Endodermal cell (in vitro differentiated cells): ENCODE data around the gene ZNF281. TPM values are rescaled to one million over a fixed set of nuclear protein-coding genes. Genes with fewer than 3 reads are reported as not detected.

Source experiments
- DNase-seq: peaks from one replicate; pipeline ENCODE4 v3.0.0-alpha.2; 2017
- H3K27ac ChIP-seq: 2 replicates; pipeline ENCODE4 v1.5.1; 2013; ENCODE audit warnings: mild to moderate bottlenecking, low read depth, low read length, moderate library complexity
- H3K27me3 ChIP-seq: 2 replicates; pipeline ENCODE4 v1.6.1; 2013; ENCODE audit warnings: mild to moderate bottlenecking, low read length, moderate library complexity; ENCODE audit not compliant: insufficient read depth, control insufficient read depth, poor library complexity, severe bottlenecking
- H3K36me3 ChIP-seq: 2 replicates; pipeline ENCODE4 v1.7.0; 2013; ENCODE audit warnings: mild to moderate bottlenecking, low read length, moderate library complexity; ENCODE audit not compliant: control insufficient read depth, insufficient read depth
- H3K4me1 ChIP-seq: one replicate; pipeline ENCODE4 v1.7.0; 2013; ENCODE audit warnings: low read length; ENCODE audit not compliant: control insufficient read depth, insufficient read depth
- H3K4me3 ChIP-seq: 2 replicates; pipeline ENCODE4 v1.5.1; 2013; ENCODE audit warnings: mild to moderate bottlenecking, low read length, moderate library complexity
- H3K9ac ChIP-seq: 2 replicates; pipeline ENCODE4 v1.6.1; 2013; ENCODE audit warnings: mild to moderate bottlenecking, low read length, moderate library complexity; ENCODE audit not compliant: poor library complexity, severe bottlenecking; ENCODE audit errors: extremely low read depth
- H3K9me3 ChIP-seq: 2 replicates; pipeline ENCODE4 v1.6.1; 2013; ENCODE audit warnings: mild to moderate bottlenecking, low read length, moderate library complexity; ENCODE audit not compliant: control insufficient read depth
- H3K27ac Mint-ChIP-seq: 2 replicates; pipeline ENCODE4 v1.8.0; 2020; ENCODE audit warnings: mixed read lengths
- H3K27me3 Mint-ChIP-seq: 2 replicates; pipeline ENCODE4 v1.8.0; 2021; ENCODE audit warnings: mild to moderate bottlenecking, mixed read lengths; ENCODE audit not compliant: insufficient read depth
- H3K36me3 Mint-ChIP-seq: 2 replicates; pipeline ENCODE4 v1.8.0; 2020; ENCODE audit warnings: low read depth, mixed read lengths
- H3K4me1 Mint-ChIP-seq: 2 replicates; pipeline ENCODE4 v1.8.0; 2020; ENCODE audit warnings: mixed read lengths
- H3K4me3 Mint-ChIP-seq: 2 replicates; pipeline ENCODE4 v1.8.0; 2020; ENCODE audit warnings: mild to moderate bottlenecking, moderate library complexity, mixed read lengths
- H3K9me3 Mint-ChIP-seq: 2 replicates; pipeline ENCODE4 v1.8.0; 2020; ENCODE audit warnings: mild to moderate bottlenecking, mixed read lengths
- WGBS, 2 experiments: methylation state at CpG; one replicate each; pipeline versions ENCODE4 v1.1.5 to v1.1.7; 2013; ENCODE audit warnings: missing lambda C conversion rate in 2 of 2, mixed read lengths in 1 of 2; ENCODE audit not compliant: insufficient coverage in 1 of 2, insufficient read length in 1 of 2; 5-methylcytosine and 5-hydroxymethylcytosine counted together
- total RNA-seq, 2 donors: library from RNA; stranded (reverse); fragmentation: NEBNext Ultra II Directional in 1 of 2; extraction: Animal tissue kit (Norgen Biotek cat#: 25700) in 1 of 2; gene quantifications; 2 replicates in 1 of 2; 3 replicates in 1 of 2; pipeline ENCODE4 v1.2.1, GENCODE V29; 2021
- TF ChIP-seq, protein P1 (sequence below): fragments of 200-600 bp; sonication (generic); conservative IDR thresholded peaks from 2 replicates; pipeline ENCODE4 v1.5.0; 2021; ENCODE audit warnings: antibody characterized with exemption, mild to moderate bottlenecking

ZNF281 gene
- total RNA-seq, 2 donors from 2014 or later = 51.7 to 61.1 TPM

DNA sequence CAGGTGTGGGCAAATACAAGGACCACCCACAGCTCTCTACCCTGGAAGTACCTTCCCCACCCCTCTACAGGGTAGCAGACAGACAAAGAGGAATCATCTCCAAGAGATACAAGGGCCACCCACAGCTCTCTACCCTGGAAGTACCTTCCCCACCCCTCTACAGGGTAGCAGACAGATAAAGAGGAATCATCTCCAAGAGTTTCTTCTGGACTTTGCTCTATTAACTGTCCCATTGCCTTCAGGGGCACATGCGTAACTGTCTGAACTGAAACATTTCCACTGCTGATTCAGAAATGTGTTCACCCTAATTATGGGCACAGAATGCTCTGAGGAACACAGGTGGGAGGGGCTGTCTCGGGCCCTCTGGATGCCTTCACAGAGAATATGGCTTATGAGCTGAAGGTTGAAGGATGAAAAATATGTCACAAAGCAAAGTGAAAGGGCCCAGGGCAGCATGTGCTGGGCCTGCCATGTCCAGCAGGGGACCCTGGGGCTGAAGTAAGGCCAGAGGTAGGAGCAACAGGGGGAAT is 43.9 kb downstream of the ZNF281 start:
- peaks cover 55% of the 10 kb centered on the region for H3K4me1 Mint-ChIP-seq
- peak; percentile 73 for DNase-seq
- peaks cover 37% of the 10 kb centered on the region for H3K4me1 ChIP-seq
- peak overlapping the region; percentile 91 for H3K27ac Mint-ChIP-seq
- no peak overlapping the region for H3K4me3 ChIP-seq
- H3K36me3 ChIP-seq = no peaks in the 10 kb centered on the region
- peaks cover 18% of the 10 kb centered on the region for H3K36me3 Mint-ChIP-seq
- no peak overlapping the region for H3K9ac ChIP-seq
- no peaks in the 10 kb centered on the region for H3K9me3 Mint-ChIP-seq
- H3K9me3 ChIP-seq = no peaks in the 10 kb centered on the region
- H3K27ac ChIP-seq = no peak overlapping the region
- no peaks in the 10 kb centered on the region for H3K27me3 ChIP-seq
- TF ChIP-seq, protein P1, sequence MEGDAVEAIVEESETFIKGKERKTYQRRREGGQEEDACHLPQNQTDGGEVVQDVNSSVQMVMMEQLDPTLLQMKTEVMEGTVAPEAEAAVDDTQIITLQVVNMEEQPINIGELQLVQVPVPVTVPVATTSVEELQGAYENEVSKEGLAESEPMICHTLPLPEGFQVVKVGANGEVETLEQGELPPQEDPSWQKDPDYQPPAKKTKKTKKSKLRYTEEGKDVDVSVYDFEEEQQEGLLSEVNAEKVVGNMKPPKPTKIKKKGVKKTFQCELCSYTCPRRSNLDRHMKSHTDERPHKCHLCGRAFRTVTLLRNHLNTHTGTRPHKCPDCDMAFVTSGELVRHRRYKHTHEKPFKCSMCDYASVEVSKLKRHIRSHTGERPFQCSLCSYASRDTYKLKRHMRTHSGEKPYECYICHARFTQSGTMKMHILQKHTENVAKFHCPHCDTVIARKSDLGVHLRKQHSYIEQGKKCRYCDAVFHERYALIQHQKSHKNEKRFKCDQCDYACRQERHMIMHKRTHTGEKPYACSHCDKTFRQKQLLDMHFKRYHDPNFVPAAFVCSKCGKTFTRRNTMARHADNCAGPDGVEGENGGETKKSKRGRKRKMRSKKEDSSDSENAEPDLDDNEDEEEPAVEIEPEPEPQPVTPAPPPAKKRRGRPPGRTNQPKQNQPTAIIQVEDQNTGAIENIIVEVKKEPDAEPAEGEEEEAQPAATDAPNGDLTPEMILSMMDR = peak; percentile 70
- H3K4me3 Mint-ChIP-seq = peak overlapping the region; percentile 28
- no peaks in the 10 kb centered on the region for H3K27me3 Mint-ChIP-seq
- WGBS, 2 experiments = 82 to 89% methylated on average over 1 to 2 of the region's 2 CpGs

GRCh38 chr1:200364831-200365230 is 45.0 kb downstream of the ZNF281 start:
- peaks cover 15% of the 10 kb centered on the region for H3K36me3 Mint-ChIP-seq
- Histone ChIP-seq H3K4me3 (no peak overlapping the region), H3K36me3 (no peaks in the 10 kb centered on the region), H3K9ac (peak overlapping the region; percentile 28), H3K9me3 (no peaks in the 10 kb centered on the region), H3K4me1 (peaks cover 44% of the 10 kb centered on the region), H3K27ac (no peak overlapping the region), H3K27me3 (no peaks in the 10 kb centered on the region)
- H3K27me3 Mint-ChIP-seq = no peaks in the 10 kb centered on the region
- H3K4me3 Mint-ChIP-seq = peak overlapping the region; percentile 0
- H3K4me1 Mint-ChIP-seq = peaks cover 51% of the 10 kb centered on the region
- peak overlapping the region; percentile 87 for H3K27ac Mint-ChIP-seq
- H3K9me3 Mint-ChIP-seq = no peaks in the 10 kb centered on the region
- TF ChIP-seq, protein P1 = no peak
- WGBS, 2 experiments = 34 to 48% methylated on average over 4 to 5 of the region's 5 CpGs
- peak; percentile 83 for DNase-seq

- Mint-ChIP-seq H3K27me3 (no peaks in the 10 kb centered on the region), H3K4me1 (peaks cover 45% of the 10 kb centered on the region), H3K36me3 (peaks cover 15% of the 10 kb centered on the region), H3K9me3 (no peaks in the 10 kb centered on the region), H3K4me3 (peak overlapping the region; percentile 0), H3K27ac (peak overlapping the region; percentile 87)
- H3K27ac ChIP-seq = peak overlapping the region; percentile 27
- no peaks in the 10 kb centered on the region for H3K9me3 ChIP-seq
- no peak overlapping the region for H3K4me3 ChIP-seq
- H3K4me1 ChIP-seq = peaks cover 41% of the 10 kb centered on the region
- peak overlapping the region; percentile 28 for H3K9ac ChIP-seq
- no peaks in the 10 kb centered on the region for H3K36me3 ChIP-seq
- H3K27me3 ChIP-seq = no peaks in the 10 kb centered on the region
- DNase-seq = peak; percentile 76
- 11 to 23% methylated on average over 1 to 2 of the region's 2 CpGs for WGBS, 2 experiments
- TF ChIP-seq, protein P1 = no peak
Measured at GRCh38 chr1:200364091-200364759, 45.6 kb downstream of the ZNF281 start.
